NCI-H446 (cell line): ENCODE results near the gene FAM241B.

ENCODE experiments used
- DNase-seq, 2 experiments: peaks; one replicate each; lab custom pipeline; 2025; lab: John Stamatoyannopoulos, UW

FAM241B gene

GRCh38 chr10:69634759-69635425 lies 4.8 kb downstream of the FAM241B start:
- no peak for DNase-seq

- no peak for DNase-seq
Observed at GRCh38 chr10:69635428-69636272, 5.6 kb downstream of the FAM241B start.

- no peak for DNase-seq
Observed at GRCh38 chr10:69636273-69636575, 6.2 kb downstream of the FAM241B start.

- DNase-seq, result peak in 1 of 2 experiments; percentile 2
Observed at GRCh38 chr10:69636626-69637605, 6.9 kb downstream of the FAM241B start.

- no peak for DNase-seq
Observed at GRCh38 chr10:69638642-69639041, 8.6 kb downstream of the FAM241B start.

GRCh38 chr10:69639291-69640195 lies 9.5 kb downstream of the FAM241B start:
- DNase-seq, result peak in 1 of 2 experiments; percentile 42

GRCh38 chr10:69640196-69640980 lies 10.3 kb downstream of the FAM241B start:
- DNase-seq, result no peak

- no peak for DNase-seq
Observed at GRCh38 chr10:69641261-69641980, 11.4 kb downstream of the FAM241B start.

- no peak for DNase-seq
Observed at GRCh38 chr10:69642747-69643146, 12.7 kb downstream of the FAM241B start.

- DNase-seq, result no peak
Observed at GRCh38 chr10:69643779-69644657, 14.0 kb downstream of the FAM241B start.

- DNase-seq, result peak; percentile 11 to 63
Observed at GRCh38 chr10:69644658-69645295, 14.7 kb downstream of the FAM241B start.

- DNase-seq, result no peak
Observed at GRCh38 chr10:69645296-69646184, 15.5 kb downstream of the FAM241B start.

GRCh38 chr10:69646185-69647060 lies 16.4 kb downstream of the FAM241B start:
- no peak for DNase-seq

GRCh38 chr10:69647126-69647525 lies 17.1 kb downstream of the FAM241B start:
- DNase-seq, result no peak

GRCh38 chr10:69647819-69648218 lies 17.8 kb downstream of the FAM241B start:
- DNase-seq, result no peak

GRCh38 chr10:69648461-69648860 lies 18.4 kb downstream of the FAM241B start:
- DNase-seq, result no peak
